RPMI8226 (cell line): Measurements from ENCODE around the gene WDR88.
"Not testable (repeated sequence)": the region's sequence is repeated elsewhere in the genome, so short reads cannot be mapped to it uniquely, and the experiment has no call there.

Experiments used
- DNase-seq: peaks from one replicate; pipeline ENCODE4 v3.0.0-alpha.2; 2015

Gene WDR88

GRCh38 chr19:33201473-33201872 lies 69.6 kb downstream of the WDR88 start:
- DNase-seq, result no peak

- no peak for DNase-seq
Measured at GRCh38 chr19:33201886-33202545, 70.1 kb downstream of the WDR88 start.

GRCh38 chr19:33202546-33203507 lies 70.9 kb downstream of the WDR88 start:
- no peak for DNase-seq

- DNase-seq, result no peak
Measured at GRCh38 chr19:33203529-33203928, 71.6 kb downstream of the WDR88 start.

- DNase-seq, result no peak
Measured at GRCh38 chr19:33204136-33204973, 72.4 kb downstream of the WDR88 start.

GRCh38 chr19:33205110-33205509 lies 73.2 kb downstream of the WDR88 start:
- no peak for DNase-seq

- DNase-seq, result no peak
Measured at GRCh38 chr19:33205531-33206260, 73.8 kb downstream of the WDR88 start.

GRCh38 chr19:33206261-33207039 lies 74.5 kb downstream of the WDR88 start:
- DNase-seq, result no peak

- no peak for DNase-seq
Measured at GRCh38 chr19:33207040-33207620, 75.2 kb downstream of the WDR88 start.

- no peak for DNase-seq
Measured at GRCh38 chr19:33207903-33208302, 76.0 kb downstream of the WDR88 start.

GRCh38 chr19:33208371-33208895 lies 76.5 kb downstream of the WDR88 start:
- DNase-seq, result no peak

- DNase-seq, result no peak
Measured at GRCh38 chr19:33208904-33209849, 77.3 kb downstream of the WDR88 start.

- not testable (repeated sequence) for DNase-seq
Measured at GRCh38 chr19:33209850-33210230, 77.9 kb downstream of the WDR88 start.

- DNase-seq, result no peak
Measured at GRCh38 chr19:33210266-33210940, 78.5 kb downstream of the WDR88 start.

GRCh38 chr19:33211794-33212435 lies 80.0 kb downstream of the WDR88 start:
- no peak for DNase-seq

GRCh38 chr19:33212436-33213172 lies 80.7 kb downstream of the WDR88 start:
- DNase-seq, result no peak

GRCh38 chr19:33214596-33214995 lies 82.7 kb downstream of the WDR88 start:
- DNase-seq, result peak; percentile 20
